A549 (cell line): ENCODE data around the gene HOMER3. TPM values are rescaled to one million over a fixed set of nuclear protein-coding genes. Genes with fewer than 3 reads are reported as not detected.
A peak's percentile ranks its signal among the peaks of the same experiment; 100 is the strongest.

Source experiments
- ATAC-seq, 2 experiments: fragments of 200-7000 bp in 1 of 2; fragments of >200 bp in 1 of 2; cut with Nextera tagmentation in 1 of 2; cut with Tn5 transposase in 1 of 2; 3 replicates each; pipeline versions ENCODE4 v1.8.0 to v1.9.1; 2018 to 2020; ENCODE audit warnings: mild to moderate bottlenecking in 1 of 2, moderate library complexity in 1 of 2
- CTCF ChIA-PET: fragments of 300-600 bp; sonication (Branson Sonifier 250); formaldehyde crosslinking; extraction: SDS; loops from one replicate; lab custom pipeline; 2021; ENCODE audit warnings: antibody characterized with exemption, inconsistent platforms; lab: Yijun Ruan, JAX
- POLR2A ChIA-PET: fragments of 350-600 bp; formaldehyde crosslinking; extraction: SDS; loops from one replicate; lab custom pipeline; 2021; ENCODE audit warnings: antibody characterized with exemption, inconsistent platforms; lab: Yijun Ruan, JAX
- DNase-seq, 2 experiments: peaks; one replicate each; pipeline versions ENCODE4 v3.0.0 to v3.0.0-alpha.2; 2011 to 2016; ENCODE audit warnings: low read depth in 1 of 2, low spot score in 1 of 2
- FAIRE-seq: peaks from 2 replicates; lab custom pipeline; 2011; peaks lifted over from hg19 to GRCh38; lab: Jason Lieb, UNC
- H3K27ac ChIP-seq, 2 experiments: fragments of >200 bp; sonication (Bioruptor Twin); formaldehyde crosslinking; 3 replicates each; pipeline ENCODE4 v1.5.1; 2016 to 2017
- H3K4me1 ChIP-seq: fragments of >200 bp; sonication (Bioruptor Twin); formaldehyde crosslinking; 3 replicates; pipeline ENCODE4 v1.6.1; 2016
- H3K4me2 ChIP-seq: fragments of >200 bp; sonication (Bioruptor Twin); formaldehyde crosslinking; 3 replicates; pipeline ENCODE4 v1.6.1; 2016
- H3K4me3 ChIP-seq: fragments of >200 bp; sonication (Bioruptor Twin); formaldehyde crosslinking; 3 replicates; pipeline ENCODE4 v1.5.1; 2016
- H3K9me3 ChIP-seq: fragments of >200 bp; sonication (Bioruptor Twin); formaldehyde crosslinking; 3 replicates; pipeline ENCODE4 v1.6.1; 2016
- CBX2 ChIP-seq: fragments of 200-600 bp; sonication (generic); IDR thresholded peaks from 2 replicates; pipeline ENCODE4 v1.6.1; 2016; ENCODE audit warnings: low read depth, mild to moderate bottlenecking, borderline replicate concordance
- CBX8 ChIP-seq: fragments of 200-600 bp; sonication (generic); IDR thresholded peaks from 2 replicates; pipeline ENCODE4 v1.6.1; 2016
- CHD2 ChIP-seq: fragments of 150-350 bp; IDR thresholded peaks from 2 replicates; pipeline ENCODE4 v1.6.1; 2014; ENCODE audit warnings: low read length; ENCODE audit not compliant: partially characterized antibody
- CHD4 ChIP-seq: fragments of 200-600 bp; sonication (generic); IDR thresholded peaks from 2 replicates; pipeline ENCODE4 v1.6.1; 2016; ENCODE audit warnings: antibody characterized with exemption, mild to moderate bottlenecking, borderline replicate concordance
- EHF ChIP-seq: fragments of 250-450 bp; sonication (Bioruptor Pico); IDR thresholded peaks from 2 replicates; pipeline ENCODE4 v1.5.0; 2020; ENCODE audit warnings: mild to moderate bottlenecking
- FOSB ChIP-seq: fragments of 250-450 bp; sonication (Bioruptor Pico); IDR thresholded peaks from 2 replicates; pipeline ENCODE4 v1.5.0; 2020; ENCODE audit warnings: mild to moderate bottlenecking, moderate library complexity
- HOXA7 ChIP-seq: fragments of 250-450 bp; sonication (Bioruptor Pico); IDR thresholded peaks from 2 replicates; pipeline ENCODE4 v1.5.0; 2020; ENCODE audit warnings: mild to moderate bottlenecking, moderate library complexity
- JUNB ChIP-seq: fragments of >200 bp; sonication (Bioruptor Twin); formaldehyde crosslinking; IDR thresholded peaks from 2 replicates; pipeline ENCODE4 v1.6.1; 2016
- KDM5A ChIP-seq: fragments of 200-600 bp; sonication (generic); IDR thresholded peaks from 2 replicates; pipeline ENCODE4 v1.6.1; 2016; ENCODE audit warnings: antibody characterized with exemption, mild to moderate bottlenecking
- MAFK ChIP-seq: fragments of 450-650 bp; IDR thresholded peaks from 2 replicates; pipeline ENCODE4 v1.6.1; 2014; ENCODE audit not compliant: partially characterized antibody
- MAZ ChIP-seq: fragments of 150-350 bp; IDR thresholded peaks from 2 replicates; pipeline ENCODE4 v1.6.1; 2014; ENCODE audit warnings: antibody characterized with exemption, low read depth, low read length, borderline replicate concordance
- NFE2L2 ChIP-seq: fragments of 150-350 bp; conservative IDR thresholded peaks from 2 replicates; pipeline ENCODE4 v1.6.1; 2014; ENCODE audit warnings: low read length
- NPAS2 ChIP-seq: fragments of 250-450 bp; sonication (Bioruptor Pico); IDR thresholded peaks from 2 replicates; pipeline ENCODE4 v1.8.0; 2022; ENCODE audit warnings: mild to moderate bottlenecking, moderate library complexity, borderline replicate concordance
- NR3C1 ChIP-seq: fragments of >200 bp; sonication (Bioruptor Twin); formaldehyde crosslinking; IDR thresholded peaks from 3 replicates; pipeline ENCODE4 v1.6.1; 2017
- POLR2AphosphoS2 ChIP-seq: conservative IDR thresholded peaks from 2 replicates; pipeline ENCODE4 v1.6.1; 2012; ENCODE audit warnings: low read length, improper control_type of control experiment, inconsistent platforms
- RAD21 ChIP-seq, 2 experiments: fragments of >200 bp in 1 of 2; sonication (Bioruptor Twin) in 1 of 2; formaldehyde crosslinking in 1 of 2; IDR thresholded peaks in 1 of 2; conservative IDR thresholded peaks in 1 of 2; 2 replicates in 1 of 2; 3 replicates in 1 of 2; pipeline ENCODE4 v1.6.1; 2012 to 2018; ENCODE audit warnings: inconsistent platforms in 1 of 2
- SMC3 ChIP-seq: fragments of >200 bp; sonication (Bioruptor Twin); formaldehyde crosslinking; IDR thresholded peaks from 3 replicates; pipeline ENCODE4 v1.6.1; 2018; ENCODE audit warnings: inconsistent platforms
- SREBF2 ChIP-seq: fragments of 450-650 bp; IDR thresholded peaks from 2 replicates; pipeline ENCODE4 v1.6.1; 2014; ENCODE audit warnings: mild to moderate bottlenecking, moderate library complexity
- TP53 ChIP-seq: fragments of 250-450 bp; sonication (Bioruptor Pico); IDR thresholded peaks from 2 replicates; pipeline ENCODE4 v1.5.0; 2021; ENCODE audit warnings: mild to moderate bottlenecking, moderate library complexity
- WGBS: methylation state at CpG from one replicate; pipeline ENCODE4 v1.1.6; 2017; ENCODE audit errors: missing lambda C conversion rate; 5-methylcytosine and 5-hydroxymethylcytosine counted together
- polyA plus RNA-seq, 4 experiments: library from polyadenylated mRNA; depleted of rRNA in 3 of 4; stranded (reverse); fragments of >200 nt; fragmentation: RNase III in 1 of 4; extraction: RNeasy Plus Mini Kit Qiagen cat#74134 plus additional on column Dnase treatment in 1 of 4; gene quantifications; 2 replicates in 3 of 4; 3 replicates in 1 of 4; pipeline ENCODE4 v1.2.3, GENCODE V29; 2011 to 2017
- TF ChIP-seq, protein P1 (sequence below): fragments of 250-450 bp; sonication (Bioruptor Pico); IDR thresholded peaks from 2 replicates; pipeline ENCODE4 v1.5.0; 2020; ENCODE audit warnings: low read depth, mild to moderate bottlenecking, moderate library complexity
- TF ChIP-seq, protein P2 (sequence below): IDR thresholded peaks from 2 replicates; pipeline ENCODE4 v1.6.1; 2012
- TF ChIP-seq, protein P3 (sequence below): fragments of 450-650 bp; IDR thresholded peaks from 2 replicates; pipeline ENCODE4 v1.6.1; 2014; ENCODE audit warnings: antibody characterized with exemption
- TF ChIP-seq, protein P4 (sequence below): fragments of >200 bp; sonication (Bioruptor Twin); formaldehyde crosslinking; IDR thresholded peaks from 3 replicates; pipeline ENCODE4 v1.6.1; 2016
- TF ChIP-seq, protein P5 (sequence below): fragments of >200 bp; sonication (Bioruptor Twin); formaldehyde crosslinking; IDR thresholded peaks from 3 replicates; pipeline ENCODE4 v1.5.1; 2016
- TF ChIP-seq, protein P6 (sequence below): IDR thresholded peaks from 2 replicates; pipeline ENCODE4 v1.6.1; 2012; ENCODE audit warnings: low read depth, borderline replicate concordance

The HOMER3 gene
- polyA plus RNA-seq, 2 of the 4 experiments (the other 2 are of a cell fraction), result 9.9 to 35.4 TPM

DNA sequence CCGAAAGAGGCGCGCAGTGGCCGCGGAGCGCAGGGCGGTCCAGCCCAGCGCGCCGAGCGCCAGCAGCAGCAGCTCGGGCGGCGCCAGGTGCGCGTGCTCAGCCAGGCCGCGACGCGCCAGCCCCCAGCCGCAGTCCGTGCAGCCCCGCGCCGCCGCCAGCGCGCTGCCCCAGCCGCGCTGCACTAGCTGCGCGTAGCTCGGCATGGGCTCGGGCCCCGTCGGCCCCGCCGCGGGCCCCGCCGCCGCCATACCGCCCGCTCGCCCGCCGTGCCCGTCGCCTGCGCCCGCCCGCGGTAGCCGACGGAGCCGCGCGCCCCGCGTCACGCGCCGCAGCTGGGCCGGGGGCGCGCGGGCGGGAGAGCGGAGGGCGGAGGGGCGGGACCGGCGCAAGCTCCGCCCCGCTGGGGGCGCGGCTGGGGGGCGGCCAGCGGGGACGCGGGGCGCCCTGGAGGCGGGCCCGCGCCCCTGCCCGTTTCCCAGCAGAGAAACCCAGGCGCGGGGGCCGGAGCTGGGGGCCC is 45.1 kb downstream of the HOMER3 start, which contains the start of gene CERS1:
TSS of gene CERS1 (minus strand) at position 335 of the 518 bp plus-strand sequence. CDS start at position 249, 86 bp downstream.
- no peaks in the 10 kb centered on the region for H3K9me3 ChIP-seq
- ATAC-seq (peak; percentile 31 to 39; a peak in 5 of 6 replicates), FAIRE-seq (no peak), DNase-seq (peak in 1 of 2 experiments; percentile 21)
- CTCF ChIA-PET, result interaction anchor here (1.0 to 4.1 kb wide), 9 partner anchors 9 to 189 kb away, joined by 3 to 46 read pairs (median 6); no protein-coding TSS in a partner anchor
- POLR2A ChIA-PET, result interaction anchor here (1.8 kb wide), 1 partner anchor 24 kb away, joined by 4 read pairs; the partner anchor contains the start of genes COPE and DDX49
- TF ChIP-seq, protein P1, sequence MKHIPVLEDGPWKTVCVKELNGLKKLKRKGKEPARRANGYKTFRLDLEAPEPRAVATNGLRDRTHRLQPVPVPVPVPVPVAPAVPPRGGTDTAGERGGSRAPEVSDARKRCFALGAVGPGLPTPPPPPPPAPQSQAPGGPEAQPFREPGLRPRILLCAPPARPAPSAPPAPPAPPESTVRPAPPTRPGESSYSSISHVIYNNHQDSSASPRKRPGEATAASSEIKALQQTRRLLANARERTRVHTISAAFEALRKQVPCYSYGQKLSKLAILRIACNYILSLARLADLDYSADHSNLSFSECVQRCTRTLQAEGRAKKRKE (CRISPR knock-in tag), result no peak
- TF ChIP-seq POLR2AphosphoS2, result no peak
- TF ChIP-seq, protein P2, sequence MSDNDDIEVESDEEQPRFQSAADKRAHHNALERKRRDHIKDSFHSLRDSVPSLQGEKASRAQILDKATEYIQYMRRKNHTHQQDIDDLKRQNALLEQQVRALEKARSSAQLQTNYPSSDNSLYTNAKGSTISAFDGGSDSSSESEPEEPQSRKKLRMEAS, result no peak
- TF ChIP-seq, protein P3, sequence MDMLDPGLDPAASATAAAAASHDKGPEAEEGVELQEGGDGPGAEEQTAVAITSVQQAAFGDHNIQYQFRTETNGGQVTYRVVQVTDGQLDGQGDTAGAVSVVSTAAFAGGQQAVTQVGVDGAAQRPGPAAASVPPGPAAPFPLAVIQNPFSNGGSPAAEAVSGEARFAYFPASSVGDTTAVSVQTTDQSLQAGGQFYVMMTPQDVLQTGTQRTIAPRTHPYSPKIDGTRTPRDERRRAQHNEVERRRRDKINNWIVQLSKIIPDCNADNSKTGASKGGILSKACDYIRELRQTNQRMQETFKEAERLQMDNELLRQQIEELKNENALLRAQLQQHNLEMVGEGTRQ, result no peak
- no peak for TF ChIP-seq JUNB
- TF ChIP-seq NPAS2 (CRISPR knock-in tag), result no peak
- TF ChIP-seq SREBF2, result no peak
- no peak for TF ChIP-seq CBX2
- TF ChIP-seq CHD4, result no peak
- no peak for TF ChIP-seq NR3C1
- no peak for TF ChIP-seq NFE2L2
- no peak for TF ChIP-seq CHD2
- TF ChIP-seq, protein P4, sequence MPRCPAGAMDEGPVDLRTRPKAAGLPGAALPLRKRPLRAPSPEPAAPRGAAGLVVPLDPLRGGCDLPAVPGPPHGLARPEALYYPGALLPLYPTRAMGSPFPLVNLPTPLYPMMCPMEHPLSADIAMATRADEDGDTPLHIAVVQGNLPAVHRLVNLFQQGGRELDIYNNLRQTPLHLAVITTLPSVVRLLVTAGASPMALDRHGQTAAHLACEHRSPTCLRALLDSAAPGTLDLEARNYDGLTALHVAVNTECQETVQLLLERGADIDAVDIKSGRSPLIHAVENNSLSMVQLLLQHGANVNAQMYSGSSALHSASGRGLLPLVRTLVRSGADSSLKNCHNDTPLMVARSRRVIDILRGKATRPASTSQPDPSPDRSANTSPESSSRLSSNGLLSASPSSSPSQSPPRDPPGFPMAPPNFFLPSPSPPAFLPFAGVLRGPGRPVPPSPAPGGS, result no peak
- TF ChIP-seq HOXA7, result no peak
- no peak for TF ChIP-seq TP53 (CRISPR knock-in tag)
- TF ChIP-seq CBX8, result no peak
- TF ChIP-seq KDM5A, result no peak
- TF ChIP-seq FOSB (CRISPR knock-in tag), result no peak
- no peak for TF ChIP-seq MAFK
- WGBS, result no CpG with 5 or more reads among the region's 89 CpGs
- peaks cover 11% of the 10 kb centered on the region; the same call in 2 of the 3 replicates for H3K4me1 ChIP-seq
- H3K4me3 ChIP-seq, result peak within 1 kb of the TSS; percentile 76
- peak within 1 kb of the TSS; percentile 66 to 83; a peak in 5 of 6 replicates for H3K27ac ChIP-seq
- H3K4me2 ChIP-seq, result peak within 1 kb of the TSS; percentile 98

DNA sequence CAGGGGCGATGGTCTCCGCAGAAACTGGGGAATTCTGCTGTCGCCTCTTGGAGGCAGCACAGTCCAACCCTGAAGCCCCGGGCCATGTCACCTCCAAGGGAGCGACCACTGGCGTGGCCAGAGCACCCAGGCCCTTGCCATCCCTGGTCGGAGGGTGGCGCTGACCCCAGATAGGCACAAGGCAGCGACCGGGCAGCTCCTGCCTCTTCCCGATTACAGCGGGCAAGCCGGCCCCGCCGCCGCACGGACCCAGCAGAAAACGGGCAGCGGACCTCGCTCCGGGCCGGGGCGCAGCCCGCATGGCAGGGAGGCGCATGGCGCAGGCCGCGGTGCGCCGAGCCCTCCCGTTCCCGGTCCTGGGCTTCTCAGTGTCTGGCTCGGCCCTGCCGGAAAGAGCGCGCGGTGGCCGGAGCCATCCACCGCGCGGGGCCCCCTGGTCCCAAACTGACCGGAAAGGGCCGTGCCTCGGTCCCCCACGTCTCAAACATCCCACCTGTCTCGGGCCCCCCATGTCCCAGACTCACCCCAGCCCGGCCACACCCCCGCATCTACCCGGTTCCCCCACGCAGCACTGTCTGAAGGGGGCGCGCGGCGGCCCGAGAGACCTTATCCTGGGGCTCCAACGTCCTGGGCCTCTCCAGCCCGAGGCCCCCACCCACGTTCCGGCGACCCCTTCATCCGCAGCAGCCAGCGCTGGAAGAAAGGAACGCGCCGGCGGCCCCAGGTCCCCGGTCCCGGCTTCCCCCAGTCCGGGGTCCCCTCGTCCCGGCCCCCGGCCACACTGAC is 45.8 kb downstream of the HOMER3 start:
- CTCF ChIA-PET, result interaction anchor here (0.9 to 4.1 kb wide), 26 partner anchors 9 to 252 kb away, joined by 3 to 46 read pairs (median 4); partner anchors contain the start of genes COPE and DDX49
- DNase-seq, result peak; percentile 66 to 74
- Histone ChIP-seq H3K4me1 (peaks cover 11% of the 10 kb centered on the region; the same call in 2 of the 3 replicates), H3K27ac (peak overlapping the region; percentile 66 to 83; a peak in 5 of 6 replicates), H3K4me2 (peak overlapping the region; percentile 98), H3K9me3 (no peaks in the 10 kb centered on the region), H3K4me3 (peak overlapping the region; percentile 76)
- no peak for FAIRE-seq
- no CpG with 5 or more reads among the region's 72 CpGs for WGBS
- TF ChIP-seq EHF (CRISPR knock-in tag) (no peak), MAZ (no peak), RAD21 (conservative IDR thresholded peaks at IDR 0.05 in 1 of 2, IDR thresholded peaks at IDR 0.05 in 1 of 2) (peak; percentile 38 to 45; a peak in 4 of 5 replicates), CBX8 (no peak), SMC3 (peak; percentile 40; the same call in 2 of the 3 replicates)
- TF ChIP-seq, protein P2, result peak; percentile 38; the same call in 1 of the 2 replicates
- TF ChIP-seq, protein P5, sequence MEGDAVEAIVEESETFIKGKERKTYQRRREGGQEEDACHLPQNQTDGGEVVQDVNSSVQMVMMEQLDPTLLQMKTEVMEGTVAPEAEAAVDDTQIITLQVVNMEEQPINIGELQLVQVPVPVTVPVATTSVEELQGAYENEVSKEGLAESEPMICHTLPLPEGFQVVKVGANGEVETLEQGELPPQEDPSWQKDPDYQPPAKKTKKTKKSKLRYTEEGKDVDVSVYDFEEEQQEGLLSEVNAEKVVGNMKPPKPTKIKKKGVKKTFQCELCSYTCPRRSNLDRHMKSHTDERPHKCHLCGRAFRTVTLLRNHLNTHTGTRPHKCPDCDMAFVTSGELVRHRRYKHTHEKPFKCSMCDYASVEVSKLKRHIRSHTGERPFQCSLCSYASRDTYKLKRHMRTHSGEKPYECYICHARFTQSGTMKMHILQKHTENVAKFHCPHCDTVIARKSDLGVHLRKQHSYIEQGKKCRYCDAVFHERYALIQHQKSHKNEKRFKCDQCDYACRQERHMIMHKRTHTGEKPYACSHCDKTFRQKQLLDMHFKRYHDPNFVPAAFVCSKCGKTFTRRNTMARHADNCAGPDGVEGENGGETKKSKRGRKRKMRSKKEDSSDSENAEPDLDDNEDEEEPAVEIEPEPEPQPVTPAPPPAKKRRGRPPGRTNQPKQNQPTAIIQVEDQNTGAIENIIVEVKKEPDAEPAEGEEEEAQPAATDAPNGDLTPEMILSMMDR, result peak; percentile 48; the same call in 2 of the 3 replicates
- TF ChIP-seq, protein P6, sequence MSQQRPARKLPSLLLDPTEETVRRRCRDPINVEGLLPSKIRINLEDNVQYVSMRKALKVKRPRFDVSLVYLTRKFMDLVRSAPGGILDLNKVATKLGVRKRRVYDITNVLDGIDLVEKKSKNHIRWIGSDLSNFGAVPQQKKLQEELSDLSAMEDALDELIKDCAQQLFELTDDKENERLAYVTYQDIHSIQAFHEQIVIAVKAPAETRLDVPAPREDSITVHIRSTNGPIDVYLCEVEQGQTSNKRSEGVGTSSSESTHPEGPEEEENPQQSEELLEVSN, result no peak
- POLR2A ChIA-PET, result interaction anchor here (1.8 kb wide), 1 partner anchor 24 kb away, joined by 4 read pairs; the partner anchor contains the start of genes COPE and DDX49
- ATAC-seq, result peak; percentile 72 to 87
